HEK293T (cell line): ENCODE results near the gene CRISP3.

ENCODE experiments used
- CTCF ChIA-PET: fragments of 350-600 bp; formaldehyde crosslinking; extraction: SDS; loops from one replicate; lab custom pipeline; 2021; ENCODE audit warnings: antibody characterized with exemption, inconsistent platforms; lab: Yijun Ruan, JAX
- POLR2A ChIA-PET: fragments of 350-600 bp; formaldehyde crosslinking; extraction: SDS; loops from one replicate; lab custom pipeline; 2020; ENCODE audit warnings: antibody characterized with exemption, inconsistent platforms; lab: Yijun Ruan, JAX
- DNase-seq: peaks from one replicate; pipeline ENCODE4 v3.0.0; 2012; ENCODE audit warnings: mixed read lengths; ENCODE audit errors: extremely low spot score
- ARNT ChIP-seq: fragments of 450-650 bp; IDR thresholded peaks from 2 replicates; pipeline ENCODE4 v1.6.1; 2017; ENCODE audit warnings: mild to moderate bottlenecking
- BHLHE40 ChIP-seq: fragments of 450-650 bp; IDR thresholded peaks from 2 replicates; pipeline ENCODE4 v1.6.1; 2016; ENCODE audit warnings: mild to moderate bottlenecking, moderate library complexity, borderline replicate concordance
- CTBP1 ChIP-seq: fragments of 450-650 bp; IDR thresholded peaks from 2 replicates; pipeline ENCODE4 v1.6.1; 2016; ENCODE audit warnings: borderline replicate concordance
- ELF4 ChIP-seq: fragments of 450-650 bp; IDR thresholded peaks from 2 replicates; pipeline ENCODE4 v1.6.1; 2017; ENCODE audit warnings: antibody characterized with exemption
- FOXA1 ChIP-seq: fragments of 450-650 bp; IDR thresholded peaks from 2 replicates; pipeline ENCODE4 v1.6.1; 2016; ENCODE audit warnings: mild to moderate bottlenecking
- FOXK2 ChIP-seq: fragments of 450-650 bp; IDR thresholded peaks from 2 replicates; pipeline ENCODE4 v1.6.1; 2016; ENCODE audit warnings: mild to moderate bottlenecking
- FOXM1 ChIP-seq: fragments of 450-650 bp; IDR thresholded peaks from 2 replicates; pipeline ENCODE4 v1.6.1; 2017; ENCODE audit warnings: mild to moderate bottlenecking, borderline replicate concordance
- HDGF ChIP-seq: fragments of 450-650 bp; IDR thresholded peaks from 2 replicates; pipeline ENCODE4 v1.6.1; 2017; ENCODE audit warnings: antibody characterized with exemption, borderline replicate concordance
- L3MBTL2 ChIP-seq: fragments of 450-650 bp; conservative IDR thresholded peaks from 2 replicates; pipeline ENCODE4 v1.6.1; 2016; ENCODE audit warnings: mild to moderate bottlenecking
- LEF1 ChIP-seq: fragments of 450-650 bp; IDR thresholded peaks from 2 replicates; pipeline ENCODE4 v1.6.1; 2017; ENCODE audit warnings: mild to moderate bottlenecking, borderline replicate concordance
- NFRKB ChIP-seq: fragments of 450-650 bp; IDR thresholded peaks from 2 replicates; pipeline ENCODE4 v1.6.1; 2016; ENCODE audit warnings: mild to moderate bottlenecking, moderate library complexity
- PKNOX1 ChIP-seq: fragments of 450-650 bp; IDR thresholded peaks from 2 replicates; pipeline ENCODE4 v1.6.1; 2016
- SP1 ChIP-seq: fragments of 450-650 bp; IDR thresholded peaks from 2 replicates; pipeline ENCODE4 v1.6.1; 2017
- SUZ12 ChIP-seq: fragments of 450-650 bp; IDR thresholded peaks from 2 replicates; pipeline ENCODE4 v1.6.1; 2016; ENCODE audit warnings: mild to moderate bottlenecking
- TARDBP ChIP-seq: fragments of 450-650 bp; IDR thresholded peaks from 2 replicates; pipeline ENCODE4 v1.6.1; 2016
- ZNF384 ChIP-seq: fragments of 450-650 bp; IDR thresholded peaks from 2 replicates; pipeline ENCODE4 v1.6.1; 2016

The CRISP3 gene

GRCh38 chr6:49776444-49776843 is 32.3 kb upstream of the CRISP3 start:
- ChIA-PET POLR2A (no interaction called here), CTCF (no interaction called here)
- TF ChIP-seq SP1, result no peak
- no peak for TF ChIP-seq HDGF
- no peak for TF ChIP-seq PKNOX1
- no peak for TF ChIP-seq TARDBP
- TF ChIP-seq LEF1, result no peak
- no peak for TF ChIP-seq BHLHE40
- no peak for TF ChIP-seq ZNF384
- TF ChIP-seq L3MBTL2, result no peak
- no peak for TF ChIP-seq SUZ12
- no peak for TF ChIP-seq ELF4
- TF ChIP-seq CTBP1, result no peak

GRCh38 chr6:49775043-49775442 is 30.9 kb upstream of the CRISP3 start:
- no peak for DNase-seq
- ChIA-PET POLR2A (no interaction called here), CTCF (no interaction called here)
- TF ChIP-seq CTBP1 (no peak), BHLHE40 (no peak), PKNOX1 (no peak), SP1 (no peak), NFRKB (no peak), L3MBTL2 (no peak), FOXM1 (no peak), SUZ12 (no peak), ZNF384 (no peak), HDGF (no peak), ELF4 (no peak), LEF1 (no peak), FOXA1 (no peak), ARNT (no peak), FOXK2 (no peak), TARDBP (no peak)

More at GRCh38 chr6:49776444-49776843, 32.3 kb upstream of the CRISP3 start:
- no peak for DNase-seq

GRCh38 chr6:49772285-49772684 is 28.1 kb upstream of the CRISP3 start:
- TF ChIP-seq LEF1, result no peak
- no peak for TF ChIP-seq ZNF384
- no peak for TF ChIP-seq PKNOX1
- TF ChIP-seq FOXK2, result no peak
- no peak for TF ChIP-seq ELF4
- TF ChIP-seq SP1, result no peak
- no peak for TF ChIP-seq ARNT
- TF ChIP-seq CTBP1, result no peak
- no peak for TF ChIP-seq FOXA1
- TF ChIP-seq TARDBP, result no peak
- TF ChIP-seq BHLHE40, result no peak
- TF ChIP-seq HDGF, result no peak
- no peak for TF ChIP-seq SUZ12
- no peak for TF ChIP-seq L3MBTL2
- TF ChIP-seq FOXM1, result no peak
- TF ChIP-seq NFRKB, result no peak
- ChIA-PET POLR2A (no interaction called here), CTCF (no interaction called here)
- DNase-seq, result no peak

GRCh38 chr6:49766762-49767161 is 22.6 kb upstream of the CRISP3 start:
- CTCF ChIA-PET, result no interaction called here
- TF ChIP-seq ELF4, result no peak
- no peak for TF ChIP-seq FOXM1
- TF ChIP-seq BHLHE40, result no peak
- no peak for TF ChIP-seq LEF1
- no peak for TF ChIP-seq HDGF
- TF ChIP-seq NFRKB, result no peak
- TF ChIP-seq SUZ12, result no peak
- no peak for TF ChIP-seq FOXK2
- TF ChIP-seq SP1, result no peak
- no peak for TF ChIP-seq ZNF384
- no peak for TF ChIP-seq L3MBTL2
- no peak for TF ChIP-seq PKNOX1
- TF ChIP-seq ARNT, result no peak
- no peak for TF ChIP-seq TARDBP
- POLR2A ChIA-PET, result no interaction called here
- DNase-seq, result no peak

- ChIA-PET CTCF (no interaction called here), POLR2A (no interaction called here)
- TF ChIP-seq ZNF384, result no peak
- no peak for TF ChIP-seq PKNOX1
- DNase-seq, result no peak
These were observed 20.5 kb upstream of the CRISP3 start for GRCh38 chr6:49764571-49765236.
